K562 (cell line): ENCODE results near the gene ADSS1.

ENCODE experiments used
- ADNP ChIP-seq: fragments of 200-800 bp; sonication (Bioruptor generic); IDR thresholded peaks from 2 replicates; pipeline ENCODE4 v1.6.1; 2016; ENCODE audit warnings: missing genetic modification characterization, missing compliant biosample characterization
- ATF2 ChIP-seq: sonication (generic); formaldehyde crosslinking; IDR thresholded peaks from 2 replicates; pipeline ENCODE4 v1.8.1; 2022; ENCODE audit warnings: missing genetic modification reagents
- NCOA2 ChIP-seq, 2 experiments: fragments of 450-650 bp; IDR thresholded peaks; 2 replicates each; pipeline ENCODE4 v1.6.1; 2018; ENCODE audit warnings: mild to moderate bottlenecking in 2 of 2, moderate library complexity in 1 of 2; ENCODE audit not compliant: partially characterized antibody in 2 of 2
- USF1 ChIP-seq: sonication (generic); formaldehyde crosslinking; IDR thresholded peaks from 2 replicates; pipeline ENCODE4 v1.9.0; 2022; ENCODE audit warnings: mild to moderate bottlenecking, missing genetic modification reagents
- ZBTB11 ChIP-seq, 3 experiments: fragments of 200-800 bp in 1 of 3; fragments of 250-450 bp in 1 of 3; fragments of 450-650 bp in 1 of 3; sonication (Bioruptor Pico) in 1 of 3; sonication (Bioruptor generic) in 1 of 3; formaldehyde crosslinking in 1 of 3; IDR thresholded peaks; 2 replicates each; pipeline versions ENCODE4 v1.6.1 to v1.8.0; 2016 to 2022; ENCODE audit warnings: mild to moderate bottlenecking in 2 of 3, missing genetic modification characterization in 2 of 3, missing compliant biosample characterization in 1 of 3, moderate library complexity in 1 of 3

- TF ChIP-seq NCOA2 (IDR thresholded peaks at IDR 0.05; ENCODE audit: partially characterized antibody in 2 of 2) (no peak), ADNP (tag) (no peak), ZBTB11 (CRISPR knock-in tag; IDR thresholded peaks at IDR 0.05) (no peak), USF1 (CRISPR knock-in tag) (no peak), ATF2 (no peak)
These were observed 49.8 kb downstream of the ADSS1 start for GRCh38 chr14:104773505-104774452.
